Measurements from ENCODE around the gene CYLC1.

Gene CYLC1
- 0 to 0.44 (median 0) reads per million in 17 experiments for total RNA-seq

- DNase-seq = no peak
These were observed at the start of gene CYLC1 for GRCh38 chrX:83860846-83861245. TSS of gene CYLC1 (plus strand) at chrX:83861146. CDS start at chrX:83861183, 37 bp downstream.

- DNase-seq = no peak
These were observed 41.6 kb upstream of the CYLC1 start for GRCh38 chrX:83819304-83819703.

GRCh38 chrX:83829874-83830273 is 31.1 kb upstream of the CYLC1 start:
- peak in 2 of 4 experiments; percentile 0 to 12 for DNase-seq

- peak; percentile 12 to 47 (median 20) for DNase-seq
These were observed 15.5 kb upstream of the CYLC1 start for GRCh38 chrX:83845397-83845796.

GRCh38 chrX:83847339-83847738 is 13.6 kb upstream of the CYLC1 start:
- DNase-seq = no peak

GRCh38 chrX:83888585-83888984 is 27.6 kb downstream of the CYLC1 start:
- DNase-seq = no peak

GRCh38 chrX:83892433-83892832 is 31.5 kb downstream of the CYLC1 start:
- no peak for DNase-seq

- no peak for DNase-seq
These were observed 46.0 kb downstream of the CYLC1 start for GRCh38 chrX:83906921-83907320.

- DNase-seq = peak in 3 of 4 experiments; percentile 0 to 6 (median 3)
These were observed 55.6 kb downstream of the CYLC1 start for GRCh38 chrX:83916525-83916924.

GRCh38 chrX:83934220-83934619 is 73.3 kb downstream of the CYLC1 start:
- DNase-seq = no peak

Measured in suppressor macrophage (primary cell).